Activated CD4-positive, CD25-positive, alpha-beta regulatory T cell treated with anti-CD3 and anti-CD28 coated beads, Interleukin-2, amount 50 U/mL, for 16 hours (primary cell): ENCODE data around the gene CSNK1A1.
"Not testable (repeated sequence)": the region's sequence is repeated elsewhere in the genome, so short reads cannot be mapped to it uniquely, and the experiment has no call there.

Experiments used
- DNase-seq: peaks from one replicate; pipeline ENCODE4 v3.0.0-alpha.2; 2020; ENCODE audit warnings: low read depth, low spot score

The CSNK1A1 gene

GRCh38 chr5:149572576-149573231, 21.5 kb upstream of the CSNK1A1 start:
- DNase-seq: no peak

GRCh38 chr5:149572170-149572569, 20.9 kb upstream of the CSNK1A1 start:
- DNase-seq: no peak

- DNase-seq: no peak
These were observed 16.0 kb upstream of the CSNK1A1 start for GRCh38 chr5:149567226-149567625.

GRCh38 chr5:149564542-149565140, 13.4 kb upstream of the CSNK1A1 start:
- not testable (repeated sequence) for DNase-seq

GRCh38 chr5:149563466-149563865, 12.2 kb upstream of the CSNK1A1 start:
- DNase-seq: no peak

GRCh38 chr5:149561848-149562247, 10.6 kb upstream of the CSNK1A1 start:
- no peak for DNase-seq

- no peak for DNase-seq
These were observed 8.5 kb upstream of the CSNK1A1 start for GRCh38 chr5:149559706-149560105.

GRCh38 chr5:149552553-149553160, 1.4 kb upstream of the CSNK1A1 start:
- DNase-seq: no peak

- DNase-seq: no peak
These were observed 827 bp upstream of the CSNK1A1 start for GRCh38 chr5:149552038-149552494.

- DNase-seq: no peak
These were observed 529 bp downstream of the CSNK1A1 start for GRCh38 chr5:149550594-149551226.

- DNase-seq: no peak
These were observed 1.0 kb downstream of the CSNK1A1 start for GRCh38 chr5:149550268-149550583.

- DNase-seq: no peak
These were observed 1.6 kb downstream of the CSNK1A1 start for GRCh38 chr5:149549461-149550267.

GRCh38 chr5:149546974-149547373, 4.3 kb downstream of the CSNK1A1 start:
- DNase-seq: no peak

- no peak for DNase-seq
These were observed 5.9 kb downstream of the CSNK1A1 start for GRCh38 chr5:149545327-149545726.

GRCh38 chr5:149544028-149544420, 7.2 kb downstream of the CSNK1A1 start:
- DNase-seq: no peak

GRCh38 chr5:149543361-149544027, 7.7 kb downstream of the CSNK1A1 start:
- no peak for DNase-seq

- DNase-seq: no peak
These were observed 9.3 kb downstream of the CSNK1A1 start for GRCh38 chr5:149541893-149542292.

GRCh38 chr5:149540089-149540488, 11.2 kb downstream of the CSNK1A1 start:
- DNase-seq: no peak

- no peak for DNase-seq
These were observed 13.8 kb downstream of the CSNK1A1 start for GRCh38 chr5:149537374-149537975.

- DNase-seq: not testable (repeated sequence)
These were observed 15.5 kb downstream of the CSNK1A1 start for GRCh38 chr5:149535787-149536186.

GRCh38 chr5:149532413-149532812, 18.8 kb downstream of the CSNK1A1 start:
- DNase-seq: no peak
